GM18951 (cell line): ENCODE results near the gene ARHGAP9.
A peak's percentile ranks its signal among the peaks of the same experiment; 100 is the strongest.

Experiments
- POLR2A ChIP-seq: IDR thresholded peaks from 4 replicates; pipeline ENCODE4 v1.6.1; 2011; ENCODE audit warnings: mild to moderate bottlenecking; ENCODE audit not compliant: insufficient read length, insufficient read depth; ENCODE audit errors: extremely low read depth
- in situ Hi-C: fragments of 300-500 bp; cut with MboI; formaldehyde crosslinking; loops from one replicate; pipeline ENCODE4 v1.12.0; 2022; ENCODE audit warnings: low sequenced_read_pairs, mixed read lengths, inconsistent platforms; ENCODE audit not compliant: unreplicated experiment

Gene ARHGAP9

DNA sequence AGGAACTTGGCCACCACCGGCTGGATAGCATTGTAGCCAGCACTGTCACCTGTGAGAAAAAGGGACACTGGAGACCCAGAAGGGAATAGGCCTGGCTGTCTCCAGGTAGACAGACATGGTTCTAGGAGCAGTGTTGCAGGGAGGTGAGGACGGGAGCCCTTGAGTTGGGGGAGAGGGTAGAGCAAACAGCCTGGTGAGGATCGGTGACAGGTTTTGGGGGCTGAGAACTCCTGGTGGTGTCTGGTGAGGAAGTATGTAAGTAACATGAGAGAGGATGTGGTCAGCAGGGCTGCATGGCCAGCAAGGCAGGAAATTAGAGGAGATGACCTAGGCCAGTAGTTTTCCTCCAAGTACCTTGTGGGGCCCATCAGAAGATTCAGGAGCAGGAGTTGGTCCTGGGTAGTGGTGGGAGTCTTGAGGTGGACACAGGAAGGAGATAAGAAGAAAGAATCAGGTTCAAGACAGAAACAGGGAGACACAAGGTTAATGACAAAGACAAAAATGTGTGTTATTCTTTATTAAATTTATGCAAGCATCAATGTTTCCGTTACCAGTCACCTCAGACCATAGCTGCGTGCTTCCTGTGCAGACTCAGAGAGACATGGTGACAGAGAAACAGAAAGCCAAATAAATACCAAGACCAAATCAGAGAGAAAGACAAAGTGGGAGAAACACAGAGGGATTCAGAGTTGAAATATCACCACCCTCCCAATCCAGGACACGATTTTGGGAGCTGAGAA lies at the start of gene ARHGAP9:
TSS of gene ARHGAP9 (minus strand) at position 491 of the 740 bp plus-strand sequence. CDS start at position 31, 460 bp downstream.
- peak; percentile 32 for TF ChIP-seq POLR2A
- in situ Hi-C loops: no loop called here

DNA sequence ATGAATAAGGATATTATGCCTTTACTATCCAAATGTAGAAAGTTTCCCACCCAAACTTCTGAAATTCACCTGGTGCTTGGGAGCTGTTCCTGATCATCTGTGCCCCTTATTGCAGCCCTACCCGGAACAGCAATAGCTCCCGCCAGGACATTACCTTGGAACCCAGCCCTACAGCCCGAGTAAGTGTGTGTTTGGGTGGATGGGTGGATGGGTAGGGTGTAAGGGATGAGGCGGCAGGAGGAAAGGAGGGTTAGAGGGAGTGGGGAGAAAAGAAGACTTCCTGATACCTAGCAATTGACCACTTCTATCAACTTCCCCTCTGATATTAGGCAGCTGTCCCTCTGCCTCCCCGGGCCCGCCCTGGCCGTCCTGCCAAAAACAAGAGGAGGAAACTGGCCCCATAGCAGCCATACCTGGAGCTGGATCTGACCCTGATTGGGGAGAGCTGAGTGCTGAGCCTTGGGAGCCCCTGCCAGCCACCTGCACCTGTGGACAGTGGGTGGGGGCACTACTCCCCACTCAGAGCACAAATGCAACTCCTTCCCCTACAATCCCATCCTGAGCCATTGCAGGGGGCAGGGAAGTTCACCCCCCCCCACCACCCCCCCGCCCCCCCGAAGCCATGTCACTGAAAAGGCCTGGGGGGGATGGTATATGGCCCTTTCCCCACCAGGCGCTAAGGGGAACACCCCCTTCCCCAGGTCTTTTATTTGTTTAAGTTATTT lies 49.3 kb upstream of the ARHGAP9 start:
- no peak for TF ChIP-seq POLR2A
- in situ Hi-C loops: no loop called here

GRCh38 chr12:57528176-57528575 lies 48.5 kb upstream of the ARHGAP9 start:
- in situ Hi-C loops: no loop called here

GRCh38 chr12:57527184-57527583 lies 47.5 kb upstream of the ARHGAP9 start:
- no peak for TF ChIP-seq POLR2A
- in situ Hi-C loops: no loop called here

More at GRCh38 chr12:57528176-57528575, 48.5 kb upstream of the ARHGAP9 start:
- TF ChIP-seq POLR2A: peak; percentile 7

- no peak for TF ChIP-seq POLR2A
- in situ Hi-C loops: no loop called here
These were observed 46.9 kb upstream of the ARHGAP9 start for GRCh38 chr12:57526477-57527126.

DNA sequence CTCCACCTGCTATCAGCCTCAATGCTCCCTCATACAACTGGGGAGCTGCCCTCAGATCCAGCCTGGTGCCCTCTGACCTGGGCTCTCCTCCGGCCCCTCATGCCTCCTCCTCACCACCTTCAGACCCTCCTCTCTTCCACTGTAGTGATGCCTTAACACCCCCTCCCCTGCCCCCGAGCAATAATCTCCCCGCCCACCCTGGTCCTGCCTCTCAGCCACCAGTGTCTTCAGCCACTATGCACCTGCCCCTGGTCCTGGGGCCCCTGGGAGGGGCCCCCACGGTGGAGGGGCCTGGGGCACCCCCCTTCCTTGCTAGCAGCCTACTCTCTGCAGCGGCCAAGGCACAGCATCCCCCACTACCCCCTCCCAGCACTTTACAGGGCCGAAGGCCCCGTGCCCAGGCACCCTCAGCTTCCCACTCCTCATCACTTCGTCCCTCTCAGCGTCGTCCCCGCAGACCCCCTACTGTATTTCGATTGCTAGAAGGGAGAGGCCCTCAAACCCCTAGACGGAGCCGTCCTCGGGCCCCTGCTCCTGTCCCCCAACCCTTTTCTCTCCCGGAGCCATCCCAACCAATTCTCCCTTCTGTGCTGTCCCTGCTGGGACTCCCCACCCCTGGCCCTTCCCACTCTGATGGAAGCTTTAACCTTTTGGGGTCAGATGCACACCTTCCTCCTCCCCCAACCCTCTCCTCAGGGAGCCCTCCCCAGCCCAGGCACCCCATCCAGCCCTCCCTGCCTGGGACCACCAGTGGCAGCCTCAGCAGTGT lies 46.1 kb upstream of the ARHGAP9 start:
- in situ Hi-C loops: no loop called here
- TF ChIP-seq POLR2A: no peak

DNA sequence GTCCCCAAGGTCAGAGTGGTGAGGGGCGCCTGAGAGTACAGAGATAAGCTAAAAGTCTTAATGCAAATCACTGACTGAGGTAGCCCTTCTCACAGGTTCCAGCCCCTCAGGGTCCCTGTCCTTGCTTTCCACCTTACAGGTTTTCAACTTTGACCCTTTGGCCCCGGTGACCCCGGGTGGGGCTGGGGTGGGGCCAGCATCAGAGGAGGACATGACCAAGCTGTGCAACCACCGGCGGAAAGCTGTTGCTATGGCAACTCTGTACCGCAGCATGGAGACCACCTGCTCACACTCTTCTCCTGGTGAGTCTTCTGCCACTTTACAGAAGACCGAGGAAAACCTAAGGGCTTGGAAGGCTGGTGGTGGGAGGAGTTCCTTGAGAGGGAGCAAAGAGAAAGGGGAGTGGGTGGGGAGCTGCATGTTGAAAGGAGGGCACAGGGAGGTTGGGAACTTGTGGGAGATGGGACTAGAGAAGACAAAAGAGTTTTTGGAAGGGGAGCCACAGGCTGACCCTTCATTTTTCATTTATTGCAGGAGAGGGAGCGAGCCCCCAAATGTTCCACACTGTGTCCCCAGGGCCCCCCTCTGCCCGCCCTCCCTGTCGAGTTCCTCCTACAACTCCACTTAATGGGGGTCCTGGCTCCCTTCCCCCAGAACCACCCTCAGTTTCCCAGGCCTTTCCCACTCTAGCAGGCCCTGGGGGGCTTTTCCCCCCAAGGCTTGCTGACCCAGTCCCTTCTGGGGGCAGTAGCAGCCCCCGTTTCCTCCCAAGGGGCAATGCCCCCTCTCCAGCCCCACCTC lies 45.3 kb upstream of the ARHGAP9 start:
- no peak for TF ChIP-seq POLR2A

DNA sequence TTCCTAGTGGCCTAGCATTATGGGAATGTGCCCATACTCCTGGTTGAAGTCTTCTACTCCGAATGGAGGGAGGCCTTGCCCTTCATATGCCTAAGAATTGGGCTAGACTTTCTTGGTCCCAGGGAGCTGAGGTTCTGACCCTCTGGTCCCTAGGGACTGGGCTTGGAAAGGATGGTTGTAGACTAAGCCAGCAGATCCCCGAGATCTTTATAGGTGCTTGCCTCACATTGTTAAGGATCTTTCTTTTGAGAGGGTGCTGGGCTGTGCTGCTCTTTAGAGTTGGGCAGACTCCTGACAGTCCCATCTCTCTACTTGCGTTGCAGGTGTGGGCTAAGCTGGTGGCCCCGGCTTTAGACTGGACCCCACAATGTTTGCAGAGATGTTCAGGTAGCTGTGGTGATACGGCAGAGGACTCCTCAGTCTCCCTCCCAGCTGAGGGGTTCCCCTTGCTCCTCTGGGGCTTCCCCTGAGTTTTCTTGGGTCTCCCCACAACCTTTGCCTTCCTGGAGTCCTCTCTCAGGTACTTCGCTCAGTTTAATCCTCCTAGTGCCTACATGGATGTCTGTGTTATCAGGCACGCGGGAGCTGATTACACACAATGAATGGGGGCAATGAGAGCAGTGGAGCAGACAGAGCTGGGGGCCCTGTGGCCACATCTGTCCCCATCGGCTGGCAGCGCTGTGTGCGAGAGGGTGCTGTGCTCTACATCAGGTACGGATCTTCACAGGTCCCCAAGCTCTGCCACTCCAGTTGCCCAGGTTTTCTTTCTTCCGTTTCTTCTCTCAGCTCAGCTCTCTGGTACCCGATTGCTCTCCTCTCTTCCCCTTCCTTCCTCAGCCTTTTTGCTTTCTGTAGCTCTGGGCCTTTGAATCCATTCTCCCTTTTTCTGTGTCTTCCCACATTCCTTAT lies 44.3 kb upstream of the ARHGAP9 start:
- in situ Hi-C loops: no loop called here
- TF ChIP-seq POLR2A: no peak

More for the DNA sequence above, 45.3 kb upstream of the ARHGAP9 start:
- in situ Hi-C loops: no loop called here

DNA sequence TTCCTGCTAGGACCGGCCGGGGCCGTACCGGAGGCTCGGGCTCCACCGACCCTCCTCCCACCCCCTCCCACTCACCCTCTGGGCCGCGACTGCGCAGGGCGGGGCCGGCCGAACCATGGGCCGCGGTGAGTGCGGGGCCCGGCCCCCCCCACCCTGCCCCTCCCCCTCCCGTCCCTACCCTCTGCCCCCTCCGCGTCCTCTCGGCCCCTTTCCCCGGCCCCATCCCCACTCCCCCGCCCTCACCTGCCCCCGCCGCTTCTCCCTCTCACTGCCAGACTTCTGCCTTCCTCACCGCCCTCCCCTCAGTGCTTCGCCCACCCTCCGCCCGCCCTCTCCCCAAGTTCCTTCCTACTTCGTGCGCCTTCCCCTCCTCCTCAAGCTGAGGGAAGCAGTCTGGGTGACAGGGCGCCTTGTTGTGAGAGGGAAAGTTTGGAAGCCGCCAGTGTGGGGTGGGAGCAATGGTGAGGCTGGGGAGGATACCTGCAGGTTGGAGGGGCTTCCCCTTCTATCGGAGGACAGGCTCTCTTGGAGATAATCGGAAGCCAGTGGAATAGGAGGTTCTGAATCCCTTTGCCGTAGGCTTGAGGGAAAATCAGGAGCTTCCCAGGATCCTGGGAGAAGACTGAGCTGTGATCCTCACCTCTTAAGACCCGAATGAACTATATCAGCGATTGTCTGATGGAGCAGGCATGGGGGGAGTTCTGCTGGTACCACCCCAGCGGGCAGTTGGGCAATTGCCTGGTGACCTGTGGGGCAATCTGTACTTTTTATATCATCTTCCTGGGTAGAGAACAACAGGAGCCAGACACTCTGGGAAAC lies 43.4 kb upstream of the ARHGAP9 start:
- TF ChIP-seq POLR2A: no peak
- in situ Hi-C loops: no loop called here

- in situ Hi-C loops: no loop called here
These were observed 42.6 kb upstream of the ARHGAP9 start, which contains the start of gene MBD6 for GRCh38 chr12:57522011-57522886. TSS of gene MBD6 (plus strand) at chr12:57522824. CDS start at chr12:57524304, 1,480 bp downstream.

More at GRCh38 chr12:57522011-57522886, 42.6 kb upstream of the ARHGAP9 start, which contains the start of gene MBD6:
- TF ChIP-seq POLR2A: peak; percentile 71
